Measurements from ENCODE around the gene NETO1.

The NETO1 gene

GRCh38 chr18:72846736-72847533, 20.9 kb downstream of the NETO1 start:
- in situ Hi-C loops (cut with HindIII; ENCODE audit: low sequenced_read_pairs) = no loop called here

GRCh38 chr18:72843743-72844142, 24.0 kb downstream of the NETO1 start:
- in situ Hi-C loops (cut with HindIII; ENCODE audit: low sequenced_read_pairs) = no loop called here

GRCh38 chr18:72840109-72840508, 27.7 kb downstream of the NETO1 start:
- in situ Hi-C loops (cut with HindIII; ENCODE audit: low sequenced_read_pairs) = no loop called here

- in situ Hi-C loops (cut with HindIII; ENCODE audit: low sequenced_read_pairs) = no loop called here
Measured at GRCh38 chr18:72834731-72835130, 33.1 kb downstream of the NETO1 start.

DNA sequence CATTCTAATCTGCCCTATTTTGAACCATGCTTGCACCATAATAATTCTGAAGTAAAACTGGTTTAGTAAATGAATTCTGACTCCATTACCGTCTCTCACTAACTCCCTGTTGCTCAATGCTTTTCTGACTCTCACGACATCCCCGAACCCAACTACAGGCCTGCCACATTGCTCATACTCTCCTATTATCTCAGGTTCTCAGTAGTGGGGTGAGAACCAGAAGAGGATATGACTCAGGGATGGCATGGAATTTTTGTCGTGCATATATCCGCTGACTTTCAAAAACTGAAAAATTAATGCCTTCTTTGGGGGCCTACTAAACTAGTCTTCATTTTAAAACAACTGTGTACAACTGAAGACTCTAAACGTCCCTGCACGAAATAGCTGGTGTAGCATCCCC, 34.3 kb downstream of the NETO1 start:
- in situ Hi-C loops (cut with HindIII; ENCODE audit: low sequenced_read_pairs) = no loop called here

- in situ Hi-C loops (cut with HindIII; ENCODE audit: low sequenced_read_pairs) = no loop called here
Measured at GRCh38 chr18:72830109-72830508, 37.7 kb downstream of the NETO1 start.

DNA sequence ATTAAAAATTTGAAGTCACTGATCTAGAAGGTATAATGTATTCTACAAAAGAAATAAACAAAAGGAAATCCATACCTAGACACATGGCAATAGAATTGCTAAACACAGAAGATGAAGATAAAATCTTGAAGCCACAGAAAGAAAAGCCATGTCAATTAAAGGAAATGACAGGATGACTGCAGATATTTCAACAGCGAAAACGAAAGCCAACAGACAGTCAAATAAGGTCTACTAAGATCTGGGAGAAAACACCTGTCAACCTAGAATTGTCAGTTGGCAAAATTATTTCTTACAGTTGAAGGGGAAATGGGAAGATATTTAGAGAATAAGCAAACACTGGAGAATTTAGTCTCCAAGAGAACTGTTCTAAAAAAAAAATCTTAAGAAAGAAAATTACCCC, 39.2 kb downstream of the NETO1 start:
- in situ Hi-C loops (cut with HindIII; ENCODE audit: low sequenced_read_pairs) = no loop called here

- in situ Hi-C loops (cut with HindIII; ENCODE audit: low sequenced_read_pairs) = no loop called here
Measured at GRCh38 chr18:72826736-72827135, 41.1 kb downstream of the NETO1 start.

GRCh38 chr18:72823345-72823744, 44.4 kb downstream of the NETO1 start:
- in situ Hi-C loops (cut with HindIII; ENCODE audit: low sequenced_read_pairs) = no loop called here

GRCh38 chr18:72822202-72822601, 45.6 kb downstream of the NETO1 start:
- in situ Hi-C loops (cut with HindIII; ENCODE audit: low sequenced_read_pairs) = no loop called here

- in situ Hi-C loops (cut with HindIII; ENCODE audit: low sequenced_read_pairs) = no loop called here
Measured at GRCh38 chr18:72820571-72820970, 47.2 kb downstream of the NETO1 start.

- in situ Hi-C loops (cut with HindIII; ENCODE audit: low sequenced_read_pairs) = no loop called here
Measured at GRCh38 chr18:72819050-72819449, 48.7 kb downstream of the NETO1 start.

GRCh38 chr18:72811047-72811446, 56.7 kb downstream of the NETO1 start:
- in situ Hi-C loops (cut with HindIII; ENCODE audit: low sequenced_read_pairs) = no loop called here

DNA sequence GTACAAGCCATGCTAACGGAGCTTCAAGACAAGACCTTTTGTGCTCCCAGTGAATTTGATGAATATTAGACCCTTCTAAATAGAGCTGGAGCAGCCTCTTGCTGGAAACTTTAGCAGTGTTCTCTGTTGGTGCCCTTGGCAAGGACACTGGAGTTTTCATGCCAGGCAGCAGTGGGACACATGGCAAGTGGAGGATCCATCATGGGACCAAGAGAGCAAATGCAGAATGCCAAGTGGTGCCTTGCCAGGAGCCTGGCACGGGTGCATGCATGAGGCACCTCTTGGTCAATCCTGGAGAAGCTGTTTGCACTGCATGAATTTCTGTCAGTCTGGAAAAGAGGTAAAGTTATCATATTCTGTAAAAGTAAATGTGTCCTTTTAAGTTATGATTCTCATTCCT, 59.1 kb downstream of the NETO1 start:
- in situ Hi-C loops (cut with HindIII; ENCODE audit: low sequenced_read_pairs) = no loop called here

- in situ Hi-C loops (cut with HindIII; ENCODE audit: low sequenced_read_pairs) = no loop called here
Measured at GRCh38 chr18:72799106-72799505, 68.7 kb downstream of the NETO1 start.

DNA sequence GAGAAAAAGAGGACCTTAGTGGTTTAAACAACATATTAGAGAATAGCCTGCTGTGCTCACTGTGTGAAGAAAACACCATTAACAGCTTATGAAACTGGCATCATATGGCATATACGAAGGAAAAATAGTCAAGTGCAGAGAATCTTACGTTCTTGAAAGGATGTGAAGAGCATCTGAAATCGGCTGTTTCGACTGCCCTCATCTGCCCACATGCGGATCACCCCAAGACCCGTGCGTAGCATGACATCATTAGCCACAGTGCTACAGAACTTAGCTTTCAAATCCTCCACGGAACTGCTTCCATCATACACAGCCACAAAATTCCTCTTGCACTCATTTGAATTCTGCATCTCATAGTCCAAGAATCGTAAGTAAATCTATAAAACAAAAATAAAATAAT, 84.3 kb downstream of the NETO1 start:
- in situ Hi-C loops (cut with HindIII; ENCODE audit: low sequenced_read_pairs) = no loop called here

DNA sequence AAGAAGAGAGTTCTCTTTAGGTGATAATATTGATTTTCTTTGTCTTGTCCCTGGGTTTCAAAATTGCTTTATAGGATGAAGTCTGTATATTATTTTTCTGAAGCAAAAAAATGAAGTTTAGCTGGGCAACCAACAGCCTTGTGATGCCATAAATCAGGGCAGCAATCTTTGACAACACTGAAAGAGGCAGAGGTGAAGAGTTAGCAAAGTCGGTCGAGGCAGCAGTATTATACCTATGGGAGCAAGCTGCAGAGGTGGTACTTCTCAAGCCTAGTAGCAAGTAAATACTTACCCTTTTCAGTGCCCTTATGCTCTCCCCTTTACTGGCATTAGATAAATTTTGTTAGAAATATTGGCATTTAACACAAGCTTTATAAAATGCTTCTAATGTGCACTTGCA, 92.9 kb downstream of the NETO1 start:
- in situ Hi-C loops (cut with HindIII; ENCODE audit: low sequenced_read_pairs) = no loop called here

GRCh38 chr18:72772916-72773315, 94.9 kb downstream of the NETO1 start:
- in situ Hi-C loops (cut with HindIII; ENCODE audit: low sequenced_read_pairs) = no loop called here

GRCh38 chr18:72768681-72769229, 99.0 kb downstream of the NETO1 start:
- in situ Hi-C loops (cut with HindIII; ENCODE audit: low sequenced_read_pairs) = no loop called here

DNA sequence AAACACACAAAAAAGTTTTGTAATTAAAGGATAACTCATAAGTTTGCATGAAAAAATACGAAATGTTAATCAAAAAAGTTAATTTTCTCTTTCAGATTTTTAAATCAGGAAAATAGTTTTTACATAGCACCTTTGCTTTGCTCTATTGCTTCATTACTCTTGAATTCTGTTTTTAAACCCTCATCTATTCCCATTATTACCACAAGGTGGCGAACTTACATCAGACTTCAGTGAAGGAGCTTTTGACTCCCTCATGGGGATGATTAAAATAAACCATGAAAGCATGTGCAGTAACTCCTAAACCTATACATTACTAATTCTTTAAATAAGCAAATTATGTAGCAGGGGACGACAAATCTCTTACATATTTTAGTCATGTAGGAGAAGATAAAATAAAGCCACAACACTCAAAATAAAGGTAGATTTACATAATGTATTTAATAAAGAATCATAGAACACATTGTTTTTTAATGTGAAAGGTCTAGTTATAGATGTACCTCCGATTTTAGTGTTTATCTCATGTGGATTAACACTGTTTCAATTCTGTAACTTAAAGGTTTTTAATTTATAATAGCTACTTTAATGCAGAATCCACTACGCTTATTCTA, 105.2 kb downstream of the NETO1 start:
- in situ Hi-C loops (cut with HindIII; ENCODE audit: low sequenced_read_pairs) = no loop called here

GRCh38 chr18:72752220-72752619, 115.6 kb downstream of the NETO1 start:
- in situ Hi-C loops (cut with HindIII; ENCODE audit: low sequenced_read_pairs) = no loop called here

DNA sequence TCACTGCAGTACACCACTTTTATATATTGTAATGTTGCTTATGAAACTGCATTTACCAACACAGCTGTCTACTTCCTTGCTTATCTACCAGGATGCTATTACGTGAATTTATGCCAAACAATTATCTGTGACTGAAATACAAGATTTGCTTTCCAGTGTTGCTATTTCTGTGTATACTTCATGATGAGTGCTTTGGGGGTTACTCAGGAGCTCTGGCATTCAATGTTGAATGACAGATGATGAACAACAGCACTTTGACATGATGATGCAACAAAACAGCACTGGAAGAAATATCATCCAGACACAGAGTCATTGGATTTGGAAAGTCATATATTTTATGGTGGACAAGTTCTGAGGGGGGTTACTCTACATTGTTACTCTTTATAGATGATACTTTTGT, 125.8 kb downstream of the NETO1 start:
- in situ Hi-C loops (cut with HindIII; ENCODE audit: low sequenced_read_pairs) = no loop called here

All from endothelial cell of hepatic sinusoid (primary cell).